ENCODE results near the gene GAS7. TPM values are rescaled to one million over a fixed set of nuclear protein-coding genes. Genes with fewer than 3 reads are reported as not detected.

Gene GAS7
- total and polyA plus RNA-seq, 10 of the 15 experiments (the other 5 are each of a cell fraction or from before 2014, with no cell fraction given) = 2.3 to 53.4 (median 24.0) TPM

DNA sequence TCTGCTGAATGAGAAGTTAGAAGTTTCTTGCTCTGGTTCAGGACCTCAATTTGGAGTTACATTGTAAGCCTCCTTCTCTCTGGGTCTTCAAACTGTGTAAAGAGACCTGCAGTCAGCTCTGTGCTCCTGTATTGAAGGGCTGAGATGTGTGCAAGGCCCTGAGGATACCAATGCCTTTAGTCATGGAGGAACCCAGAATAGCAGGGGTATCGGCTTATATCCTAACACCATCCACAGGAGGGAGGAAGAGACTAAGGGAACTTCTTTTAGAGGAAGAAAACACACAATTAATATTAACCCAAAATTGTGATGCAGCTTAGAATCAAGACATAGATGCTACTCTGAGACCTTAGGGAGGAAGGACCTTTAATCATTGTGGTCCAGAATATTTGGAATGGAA is 336.2 kb downstream of the GAS7 start:
- no peak overlapping the region for H3K4me2 ChIP-seq (ENCODE audit: control insufficient read depth, insufficient read depth)
- H4K20me1 ChIP-seq (ENCODE audit: control insufficient read depth, insufficient read depth) = no peaks in the 10 kb centered on the region
- H2AFZ ChIP-seq (ENCODE audit: control insufficient read depth, low read depth, low read length) = no peak overlapping the region
- no peaks in the 10 kb centered on the region for H3K79me2 ChIP-seq (ENCODE audit: control insufficient read depth, insufficient read depth, low read length)
- DNase-seq (ENCODE audit: low read depth, low spot score) = no peak
- H3K27me3 ChIP-seq (replicated peaks in 1 of 2; ENCODE audit: control insufficient read depth in 2 of 2, insufficient read depth in 2 of 2, low read length in 1 of 2) = no peaks in the 10 kb centered on the region
- H3K9ac ChIP-seq (ENCODE audit: control insufficient read depth, insufficient read depth, low read length) = no peak overlapping the region
- no peak overlapping the region for H3K4me3 ChIP-seq
- WGBS (ENCODE audit: insufficient coverage, insufficient replicate concordance, low lambda C conversion rate, missing lambda C conversion rate) = 50% methylated on average over 1 of the region's 1 CpG
- ChIA-PET RAD21 (ENCODE audit: unreplicated experiment) (no interaction called here), SMC1A (ENCODE audit: uncharacterized antibody, unreplicated experiment) (interaction anchor here (0.6 kb wide), 1 partner anchor 21 kb away, joined by 3 read pairs; no protein-coding TSS in a partner anchor), CTCF (no interaction called here), POLR2A (no interaction called here)
- no peaks in the 10 kb centered on the region; the same call in 2 of the 3 replicates for H3K9me3 ChIP-seq (replicated peaks; ENCODE audit: control insufficient read depth, insufficient read depth, low read length)
- in situ Hi-C loops (cut with MboI) = no loop called here
- no peak for FAIRE-seq
- TF ChIP-seq NFIC (IDR thresholded peaks at IDR 0.05; ENCODE audit: low read depth, low read length) = no peak
- no peak for TF ChIP-seq SMARCA5 (IDR thresholded peaks at IDR 0.05)
- no peak for TF ChIP-seq CHD1 (IDR thresholded peaks at IDR 0.05; ENCODE audit: low read depth, low read length)
- no peak for TF ChIP-seq STAT1 (conservative IDR thresholded peaks at IDR 0.05)
- no peak for TF ChIP-seq YBX1 (IDR thresholded peaks at IDR 0.05)
- TF ChIP-seq, protein P1, sequence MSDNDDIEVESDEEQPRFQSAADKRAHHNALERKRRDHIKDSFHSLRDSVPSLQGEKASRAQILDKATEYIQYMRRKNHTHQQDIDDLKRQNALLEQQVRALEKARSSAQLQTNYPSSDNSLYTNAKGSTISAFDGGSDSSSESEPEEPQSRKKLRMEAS (IDR thresholded peaks at IDR 0.05; ENCODE audit: low read depth, low read length) = no peak
- TF ChIP-seq, protein P2, sequence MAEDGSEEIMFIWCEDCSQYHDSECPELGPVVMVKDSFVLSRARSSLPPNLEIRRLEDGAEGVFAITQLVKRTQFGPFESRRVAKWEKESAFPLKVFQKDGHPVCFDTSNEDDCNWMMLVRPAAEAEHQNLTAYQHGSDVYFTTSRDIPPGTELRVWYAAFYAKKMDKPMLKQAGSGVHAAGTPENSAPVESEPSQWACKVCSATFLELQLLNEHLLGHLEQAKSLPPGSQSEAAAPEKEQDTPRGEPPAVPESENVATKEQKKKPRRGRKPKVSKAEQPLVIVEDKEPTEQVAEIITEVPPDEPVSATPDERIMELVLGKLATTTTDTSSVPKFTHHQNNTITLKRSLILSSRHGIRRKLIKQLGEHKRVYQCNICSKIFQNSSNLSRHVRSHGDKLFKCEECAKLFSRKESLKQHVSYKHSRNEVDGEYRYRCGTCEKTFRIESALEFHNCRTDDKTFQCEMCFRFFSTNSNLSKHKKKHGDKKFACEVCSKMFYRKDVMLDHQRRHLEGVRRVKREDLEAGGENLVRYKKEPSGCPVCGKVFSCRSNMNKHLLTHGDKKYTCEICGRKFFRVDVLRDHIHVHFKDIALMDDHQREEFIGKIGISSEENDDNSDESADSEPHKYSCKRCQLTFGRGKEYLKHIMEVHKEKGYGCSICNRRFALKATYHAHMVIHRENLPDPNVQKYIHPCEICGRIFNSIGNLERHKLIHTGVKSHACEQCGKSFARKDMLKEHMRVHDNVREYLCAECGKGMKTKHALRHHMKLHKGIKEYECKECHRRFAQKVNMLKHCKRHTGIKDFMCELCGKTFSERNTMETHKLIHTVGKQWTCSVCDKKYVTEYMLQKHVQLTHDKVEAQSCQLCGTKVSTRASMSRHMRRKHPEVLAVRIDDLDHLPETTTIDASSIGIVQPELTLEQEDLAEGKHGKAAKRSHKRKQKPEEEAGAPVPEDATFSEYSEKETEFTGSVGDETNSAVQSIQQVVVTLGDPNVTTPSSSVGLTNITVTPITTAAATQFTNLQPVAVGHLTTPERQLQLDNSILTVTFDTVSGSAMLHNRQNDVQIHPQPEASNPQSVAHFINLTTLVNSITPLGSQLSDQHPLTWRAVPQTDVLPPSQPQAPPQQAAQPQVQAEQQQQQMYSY (CRISPR knock-in tag; IDR thresholded peaks at IDR 0.05) = no peak
- no peak for TF ChIP-seq NFYA (IDR thresholded peaks at IDR 0.05; ENCODE audit: borderline replicate concordance, low read depth, low read length)
- no peak for ATAC-seq
- no peaks in the 10 kb centered on the region for H3K36me3 ChIP-seq (ENCODE audit: control insufficient read depth in 2 of 2, insufficient read depth in 2 of 2, low read length in 1 of 2)
- no TSS peak for BruUV-seq (replicated peaks)
- H3K27ac ChIP-seq (ENCODE audit: control insufficient read depth, insufficient read depth) = no peak overlapping the region
- intact Hi-C loops (cut with micrococcal nuclease; ENCODE audit: unreplicated experiment) = no loop called here
- H3K4me1 ChIP-seq (ENCODE audit: control insufficient read depth, insufficient read depth, low read length) = no peaks in the 10 kb centered on the region
